Measurements from ENCODE around the gene PANK4. TPM values are rescaled to one million over a fixed set of nuclear protein-coding genes. Genes with fewer than 3 reads are reported as not detected.

The PANK4 gene
- 10 to 100 TPM; 71.0 to 71.6 TPM for total RNA-seq

DNA sequence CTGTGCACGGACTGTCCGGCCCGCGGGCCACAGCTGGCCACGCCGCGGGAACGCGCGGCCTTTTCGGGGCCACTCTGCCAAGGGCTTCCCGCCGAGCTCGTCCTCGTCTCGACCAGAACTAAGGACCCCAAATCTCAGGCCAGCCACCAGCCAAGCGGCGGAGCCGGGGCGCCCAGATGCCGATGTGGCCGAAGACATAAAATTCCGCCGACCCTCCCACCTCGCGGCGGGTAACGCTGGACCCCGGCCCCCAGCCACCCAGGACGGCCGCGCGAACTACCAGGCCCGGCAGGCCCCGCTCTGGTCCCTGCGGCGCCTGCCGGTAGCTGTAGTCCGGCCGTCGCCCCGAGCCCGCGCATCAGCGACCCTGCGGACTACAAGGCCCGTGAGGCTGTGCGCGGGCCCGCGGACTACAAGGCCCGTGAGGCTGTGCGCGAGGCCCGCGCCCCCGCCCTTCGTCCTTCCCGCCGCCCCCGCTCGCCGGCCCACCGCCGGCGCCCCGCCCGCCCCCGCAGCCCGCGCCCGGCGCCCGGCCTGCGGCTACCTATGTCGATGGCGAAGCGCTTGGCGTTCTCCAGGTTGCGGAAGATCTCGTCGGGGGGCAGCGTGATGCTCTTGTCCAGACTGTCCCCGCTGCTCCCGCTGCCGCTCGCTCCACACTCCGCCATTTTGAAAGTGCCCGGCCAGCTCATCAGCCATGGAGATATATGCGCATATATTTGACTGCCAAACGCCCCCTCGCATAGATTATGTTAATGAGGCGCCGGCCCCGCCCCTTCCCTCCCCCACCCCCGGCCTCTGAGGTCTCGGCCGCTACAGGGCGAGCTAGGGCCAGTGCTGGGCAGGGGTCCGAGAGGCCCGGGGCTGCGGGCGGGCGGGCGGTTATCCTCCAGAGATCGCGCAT is at the start of gene PANK4:
Gene PANK4 (minus strand): TSS at position 677 of the 904 bp plus-strand sequence. CDS start 9 bp downstream, at position 668.

DNA sequence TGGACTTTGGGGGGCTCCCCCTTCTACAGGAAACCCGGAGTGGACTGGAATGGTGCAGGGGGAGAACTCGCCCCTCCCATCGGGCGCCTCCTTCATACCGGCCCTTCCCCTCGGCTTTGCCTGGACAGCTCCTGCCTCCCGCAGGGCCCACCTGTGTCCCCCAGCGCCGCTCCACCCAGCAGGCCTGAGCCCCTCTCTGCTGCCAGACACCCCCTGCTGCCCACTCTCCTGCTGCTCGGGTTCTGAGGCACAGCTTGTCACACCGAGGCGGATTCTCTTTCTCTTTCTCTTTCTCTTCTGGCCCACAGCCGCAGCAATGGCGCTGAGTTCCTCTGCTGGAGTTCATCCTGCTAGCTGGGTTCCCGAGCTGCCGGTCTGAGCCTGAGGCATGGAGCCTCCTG is 29.9 kb upstream of the PANK4 start, which contains the start of gene TNFRSF14:
Gene TNFRSF14 (plus strand): TSS at position 95 of the 401 bp plus-strand sequence. CDS start 294 bp downstream, at position 389.

DNA sequence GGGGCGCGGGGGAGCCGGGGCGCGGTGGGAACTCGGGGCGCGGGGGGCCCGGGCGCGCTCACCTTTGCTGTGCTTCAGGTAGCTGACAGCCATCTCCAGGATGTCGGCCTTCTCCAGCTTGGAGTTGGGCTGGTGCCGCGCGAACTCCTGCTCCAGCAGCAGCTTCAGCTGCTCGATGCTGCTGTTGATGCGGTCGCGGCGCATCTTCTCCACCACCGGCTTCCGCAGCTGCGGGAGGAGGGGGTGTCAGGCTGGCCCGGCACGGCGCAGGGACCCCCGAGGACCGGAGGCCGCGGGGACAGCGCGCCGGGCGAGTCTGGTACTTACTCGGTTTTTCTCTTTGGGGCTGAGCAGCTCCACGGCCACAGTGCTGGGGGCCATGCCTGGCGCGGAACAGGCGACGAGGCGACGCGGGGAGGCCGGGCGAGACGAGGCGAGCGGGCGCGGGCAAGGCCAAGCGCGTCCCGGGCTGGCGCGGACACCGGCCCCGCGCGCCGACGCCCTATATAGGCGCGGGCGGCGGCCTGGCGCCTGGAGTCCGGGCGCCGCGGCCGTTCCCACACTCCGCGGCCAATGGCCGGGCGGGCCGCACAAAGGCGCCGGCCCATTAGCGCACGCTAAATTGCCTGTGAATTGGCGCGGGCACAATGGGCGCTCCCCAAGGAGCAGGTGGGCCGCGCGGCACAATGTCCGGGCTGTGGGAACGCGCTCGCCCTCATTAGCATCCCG is 3.6 kb upstream of the PANK4 start, which contains the start of gene HES5:
Gene HES5 (minus strand): TSS at position 480 of the 729 bp plus-strand sequence. CDS start 99 bp downstream, at position 381.

DNA sequence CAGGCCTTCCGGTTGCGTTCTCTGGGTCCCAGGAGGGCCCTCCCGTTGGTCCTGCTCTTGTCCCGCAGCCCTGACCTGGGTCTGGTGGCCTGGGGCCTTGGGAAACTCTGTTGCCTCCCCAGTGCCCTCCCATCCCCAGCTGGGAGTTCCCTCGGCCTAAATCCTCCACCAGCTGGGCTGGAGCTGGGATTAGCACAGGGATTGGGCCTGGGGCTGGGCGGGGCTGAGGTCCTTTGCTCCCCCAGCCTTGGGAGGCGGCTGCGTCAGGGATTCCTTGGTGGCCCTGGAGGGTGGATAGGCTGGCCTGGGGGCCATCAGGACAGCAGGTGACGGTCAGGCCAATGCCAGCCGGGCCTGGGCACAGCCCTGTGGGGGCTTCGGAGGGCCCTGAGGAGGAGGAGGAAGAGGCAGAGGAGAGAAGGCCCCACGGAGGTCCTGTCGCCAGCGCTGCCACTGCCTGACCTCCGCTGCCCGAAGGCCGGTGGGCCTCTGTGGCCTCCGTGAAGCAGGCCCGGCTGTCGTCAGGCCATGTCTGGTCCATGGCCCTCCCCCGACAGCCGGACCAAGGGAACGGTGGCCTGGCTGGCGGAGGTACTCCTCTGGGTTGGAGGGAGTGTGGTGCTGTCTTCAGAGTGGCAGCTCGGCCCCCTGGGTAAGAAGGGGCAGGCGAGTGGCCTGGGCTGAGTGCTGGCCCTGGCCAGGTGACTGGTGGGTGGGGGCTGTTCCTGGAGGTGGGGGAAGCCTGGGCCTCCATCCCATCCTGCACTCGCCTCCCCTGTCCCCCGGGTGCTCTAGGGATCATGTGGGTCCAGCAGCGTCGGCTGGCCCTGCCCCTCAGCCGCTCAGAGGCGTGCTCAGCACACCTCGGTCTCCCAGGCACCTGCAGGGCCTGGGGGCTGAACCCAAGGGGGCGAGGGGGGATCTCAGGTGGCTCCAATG is 50.1 kb downstream of the PANK4 start, which contains the start of gene PLCH2:
Gene PLCH2 (plus strand): TSS at position 229 of the 939 bp plus-strand sequence. CDS start 300 bp downstream, at position 529.

Other genes with a start within 250 kb of the PANK4 start
- gene MORN1, start 135.0 kb downstream of the PANK4 start, total RNA-seq: 1 to 10 TPM; 7.1 to 7.3 TPM
- gene RER1, start 134.8 kb downstream of the PANK4 start, total RNA-seq: 100 to 1,000 TPM; 130 to 132 TPM
- gene PEX10, start 114.0 kb downstream of the PANK4 start, total RNA-seq: 10 to 100 TPM in 1 of 2 experiments, 1 to 10 TPM in 1; 9.6 to 11.9 TPM
- 10 to 100 TPM; 19.6 to 23.7 TPM for gene PLCH2, start 50.3 kb downstream of the PANK4 start, total RNA-seq
- gene HES5, start 3.7 kb upstream of the PANK4 start, total RNA-seq: under 1 TPM in 1 of 2 experiments, not detected in 1; 0.25 TPM
- gene TNFRSF14, start 29.8 kb upstream of the PANK4 start, total RNA-seq: 100 to 1,000 TPM; 204 to 205 TPM
- 10 to 100 TPM; 26.0 to 34.6 TPM for gene PRXL2B, start 60.2 kb upstream of the PANK4 start, total RNA-seq
- gene MMEL1, start 106.4 kb upstream of the PANK4 start, total RNA-seq: 1 to 10 TPM; 5.3 to 5.5 TPM